HepG2 (cell line): Measurements from ENCODE around the gene CACNA1H. TPM values are rescaled to one million over a fixed set of nuclear protein-coding genes. Genes with fewer than 3 reads are reported as not detected.

ENCODE experiments used
- ATAC-seq: fragments of 200-7000 bp; cut with Tn5 transposase; 3 replicates; pipeline ENCODE4 v1.9.1; 2020; ENCODE audit warnings: mild to moderate bottlenecking, moderate library complexity
- BruUV-seq: library from RNA; stranded (reverse); fragments of 400-500 nt; replicated peaks from 2 replicates; lab custom pipeline; 2021; lab: Mats Ljungman, UMichigan
- CTCF ChIA-PET: fragments of 300-600 bp; formaldehyde crosslinking; extraction: SDS; loops from one replicate; lab custom pipeline; 2021; ENCODE audit warnings: low total read pairs, inconsistent platforms, low intra/inter-chr PET ratio; lab: Yijun Ruan, JAX
- POLR2A ChIA-PET: fragments of 350-600 bp; sonication (Branson Sonifier 250); formaldehyde crosslinking; loops from one replicate; lab custom pipeline; 2020; ENCODE audit warnings: antibody characterized with exemption, inconsistent platforms; lab: Yijun Ruan, JAX
- DNase-seq: peaks from one replicate; pipeline ENCODE4 v3.0.0-alpha.2; 2015; ENCODE audit warnings: low spot score
- FAIRE-seq: peaks from 3 replicates; lab custom pipeline; 2011; peaks lifted over from hg19 to GRCh38; lab: Jason Lieb, UNC
- H2AFZ ChIP-seq: one replicate; pipeline ENCODE4 v1.6.1; 2011; ENCODE audit warnings: low read length, inconsistent platforms
- H3K27ac ChIP-seq: fragments of 300-600 bp; 3 replicates; pipeline ENCODE4 v1.8.0; 2011; ENCODE audit warnings: mixed run types, mild to moderate bottlenecking, mixed read lengths, low read length, inconsistent platforms; ENCODE audit not compliant: insufficient read depth; ENCODE audit errors: extremely low read length
- H3K27me3 ChIP-seq, 2 experiments: fragments of 200-600 bp in 1 of 2; 2 replicates in 1 of 2; 3 replicates in 1 of 2; pipeline versions ENCODE4 v1.6.0 to v1.8.0; 2011; ENCODE audit warnings: low read length in 2 of 2, mild to moderate bottlenecking in 2 of 2, moderate library complexity in 2 of 2, inconsistent platforms in 1 of 2; ENCODE audit not compliant: insufficient read depth in 2 of 2, control insufficient read depth in 1 of 2
- H3K36me3 ChIP-seq, 2 experiments: fragments of 200-600 bp in 1 of 2; replicated peaks in 1 of 2; 2 replicates in 1 of 2; 3 replicates in 1 of 2; pipeline versions ENCODE4 v1.5.1 to v1.8.0; 2011; ENCODE audit warnings: low read length in 2 of 2, inconsistent platforms in 1 of 2; ENCODE audit not compliant: insufficient read depth in 2 of 2, control insufficient read depth in 1 of 2
- H3K4me1 ChIP-seq: 2 replicates; pipeline ENCODE4 v1.5.1; 2012; ENCODE audit warnings: low read length, inconsistent platforms; ENCODE audit not compliant: insufficient read depth
- H3K4me2 ChIP-seq: 2 replicates; pipeline ENCODE4 v1.6.0; 2011; ENCODE audit warnings: low read depth, low read length, inconsistent platforms
- H3K4me3 ChIP-seq, 3 experiments: fragments of 200-600 bp in 1 of 3; sonication (generic), shearing (Covaris generic) in 1 of 3; replicated peaks in 1 of 3; 2 replicates each; pipeline ENCODE4 v1.5.1; 2011 to 2016; ENCODE audit warnings: low read length in 3 of 3, inconsistent platforms in 2 of 3, low read depth in 2 of 3, mild to moderate bottlenecking in 2 of 3, control low read depth in 1 of 3, mixed read lengths in 1 of 3; ENCODE audit not compliant: insufficient read depth in 1 of 3
- H3K79me2 ChIP-seq: one replicate; pipeline ENCODE4 v1.6.1; 2011; ENCODE audit warnings: low read length, inconsistent platforms; ENCODE audit not compliant: insufficient read depth
- H3K9ac ChIP-seq: 2 replicates; pipeline ENCODE4 v1.6.0; 2011; ENCODE audit warnings: mild to moderate bottlenecking, low read depth, low read length, inconsistent platforms; ENCODE audit not compliant: insufficient read depth
- H3K9me3 ChIP-seq: 2 replicates; pipeline ENCODE4 v1.5.1; 2012; ENCODE audit warnings: mild to moderate bottlenecking, low read length
- H4K20me1 ChIP-seq: 2 replicates; pipeline ENCODE4 v1.6.0; 2011; ENCODE audit warnings: inconsistent platforms, mild to moderate bottlenecking, low read length, moderate library complexity; ENCODE audit not compliant: insufficient read depth
- DNMT3B ChIP-seq: conservative IDR thresholded peaks from 2 replicates; pipeline ENCODE4 v1.6.1; 2016; ENCODE audit warnings: missing biosample characterization, control low read depth
- GMEB1 ChIP-seq: sonication (generic); formaldehyde crosslinking; IDR thresholded peaks from 2 replicates; pipeline ENCODE4 v1.5.1; 2020; ENCODE audit warnings: missing genetic modification reagents, mild to moderate bottlenecking, borderline replicate concordance
- HNF4A ChIP-seq: sonication (generic); formaldehyde crosslinking; IDR thresholded peaks from 2 replicates; pipeline ENCODE4 v1.4.0; 2020; ENCODE audit warnings: missing genetic modification reagents
- IRX3 ChIP-seq: sonication (generic); formaldehyde crosslinking; IDR thresholded peaks from 2 replicates; pipeline ENCODE4 v1.8.1; 2023; ENCODE audit warnings: mild to moderate bottlenecking, low read depth, missing genetic modification reagents, borderline replicate concordance
- MTF1 ChIP-seq: sonication (generic); formaldehyde crosslinking; IDR thresholded peaks from 2 replicates; pipeline ENCODE4 v1.5.0; 2020; ENCODE audit warnings: missing genetic modification reagents
- NAIF1 ChIP-seq: sonication (generic); formaldehyde crosslinking; IDR thresholded peaks from 2 replicates; pipeline ENCODE4 v1.5.0; 2020; ENCODE audit warnings: mild to moderate bottlenecking, missing genetic modification reagents, borderline replicate concordance
- TBP ChIP-seq: sonication (generic); formaldehyde crosslinking; IDR thresholded peaks from 2 replicates; pipeline ENCODE4 v1.5.0; 2020; ENCODE audit warnings: missing genetic modification reagents
- ZBTB26 ChIP-seq: IDR thresholded peaks from 2 replicates; pipeline ENCODE4 v1.6.1; 2016; ENCODE audit warnings: missing compliant biosample characterization, missing genetic modification reagents, borderline replicate concordance
- ZNF24 ChIP-seq: fragments of 450-650 bp; IDR thresholded peaks from 2 replicates; pipeline ENCODE4 v1.6.1; 2017; ENCODE audit warnings: antibody characterized with exemption, mild to moderate bottlenecking
- ZNF891 ChIP-seq: sonication (generic); formaldehyde crosslinking; IDR thresholded peaks from 2 replicates; pipeline ENCODE4 v1.5.0; 2020; ENCODE audit warnings: mild to moderate bottlenecking, missing genetic modification reagents
- ZZZ3 ChIP-seq: sonication (generic); formaldehyde crosslinking; IDR thresholded peaks from 2 replicates; pipeline ENCODE4 v1.4.0; 2020; ENCODE audit warnings: missing genetic modification reagents, mild to moderate bottlenecking, borderline replicate concordance
- WGBS: methylation state at CpG from one replicate; pipeline ENCODE4 v1.1.6; 2017; ENCODE audit warnings: low lambda C conversion rate; 5-methylcytosine and 5-hydroxymethylcytosine counted together
- in situ Hi-C: cut with HindIII; loops from 2 replicates; pipeline ENCODE4 v1.10.0; 2017; ENCODE audit warnings: low pct_unique_long_range_greater_than_20kb; ENCODE audit not compliant: extremely low pct_ligation_motif_present
- intact Hi-C: fragments of 100-400 bp; cut with micrococcal nuclease; formaldehyde crosslinking; loops from one replicate; pipeline ENCODE4 v1.10.0; 2022; ENCODE audit not compliant: unreplicated experiment
- polyA plus RNA-seq, 8 experiments: library from polyadenylated mRNA; depleted of rRNA in 3 of 8; stranded (reverse) in 7 of 8; unstranded in 1 of 8; fragments of >200 nt; fragmentation: Illumina TruSeq in 4 of 8; extraction: Trizol in 4 of 8; gene quantifications; 2 replicates each; pipeline versions ENCODE4 v1.2.1 to v1.2.3, GENCODE V29; 2011 to 2016; ENCODE audit warnings: low read depth in 4 of 8, missing spikeins in 1 of 8, mixed read lengths in 1 of 8; ENCODE audit not compliant: insufficient read depth in 1 of 8
- total RNA-seq, 5 experiments: library from RNA; depleted of rRNA; stranded (reverse); fragments of >200 nt; fragmentation: Illumina TruSeq; extraction: Trizol; gene quantifications; 2 replicates each; pipeline ENCODE4 v1.2.3, GENCODE V29; 2016; ENCODE audit warnings: low read depth in 1 of 5
- TF ChIP-seq, protein P1 (sequence below): sonication (generic); formaldehyde crosslinking; IDR thresholded peaks from 2 replicates; pipeline ENCODE4 v1.4.0; 2020; ENCODE audit warnings: missing genetic modification reagents
- TF ChIP-seq, protein P2 (sequence below): sonication (generic); formaldehyde crosslinking; conservative IDR thresholded peaks from 2 replicates; pipeline ENCODE4 v1.8.0; 2022; ENCODE audit warnings: mild to moderate bottlenecking, moderate library complexity, missing genetic modification reagents

CACNA1H gene
- total and polyA plus RNA-seq, 2 of the 13 experiments (the other 11 are each of a cell fraction or from before 2014, with no cell fraction given) = 0.40 to 1.8 TPM

- TF ChIP-seq GMEB1 (CRISPR knock-in tag) = no peak
- no peak for TF ChIP-seq ZBTB26 (CRISPR knock-in tag)
- TF ChIP-seq, protein P1, sequence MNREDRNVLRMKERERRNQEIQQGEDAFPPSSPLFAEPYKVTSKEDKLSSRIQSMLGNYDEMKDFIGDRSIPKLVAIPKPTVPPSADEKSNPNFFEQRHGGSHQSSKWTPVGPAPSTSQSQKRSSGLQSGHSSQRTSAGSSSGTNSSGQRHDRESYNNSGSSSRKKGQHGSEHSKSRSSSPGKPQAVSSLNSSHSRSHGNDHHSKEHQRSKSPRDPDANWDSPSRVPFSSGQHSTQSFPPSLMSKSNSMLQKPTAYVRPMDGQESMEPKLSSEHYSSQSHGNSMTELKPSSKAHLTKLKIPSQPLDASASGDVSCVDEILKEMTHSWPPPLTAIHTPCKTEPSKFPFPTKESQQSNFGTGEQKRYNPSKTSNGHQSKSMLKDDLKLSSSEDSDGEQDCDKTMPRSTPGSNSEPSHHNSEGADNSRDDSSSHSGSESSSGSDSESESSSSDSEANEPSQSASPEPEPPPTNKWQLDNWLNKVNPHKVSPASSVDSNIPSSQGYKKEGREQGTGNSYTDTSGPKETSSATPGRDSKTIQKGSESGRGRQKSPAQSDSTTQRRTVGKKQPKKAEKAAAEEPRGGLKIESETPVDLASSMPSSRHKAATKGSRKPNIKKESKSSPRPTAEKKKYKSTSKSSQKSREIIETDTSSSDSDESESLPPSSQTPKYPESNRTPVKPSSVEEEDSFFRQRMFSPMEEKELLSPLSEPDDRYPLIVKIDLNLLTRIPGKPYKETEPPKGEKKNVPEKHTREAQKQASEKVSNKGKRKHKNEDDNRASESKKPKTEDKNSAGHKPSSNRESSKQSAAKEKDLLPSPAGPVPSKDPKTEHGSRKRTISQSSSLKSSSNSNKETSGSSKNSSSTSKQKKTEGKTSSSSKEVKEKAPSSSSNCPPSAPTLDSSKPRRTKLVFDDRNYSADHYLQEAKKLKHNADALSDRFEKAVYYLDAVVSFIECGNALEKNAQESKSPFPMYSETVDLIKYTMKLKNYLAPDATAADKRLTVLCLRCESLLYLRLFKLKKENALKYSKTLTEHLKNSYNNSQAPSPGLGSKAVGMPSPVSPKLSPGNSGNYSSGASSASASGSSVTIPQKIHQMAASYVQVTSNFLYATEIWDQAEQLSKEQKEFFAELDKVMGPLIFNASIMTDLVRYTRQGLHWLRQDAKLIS (CRISPR knock-in tag) = no peak
- TF ChIP-seq ZNF891 (CRISPR knock-in tag) = no peak
Observed at GRCh38 chr16:1135459-1135825, 17.5 kb upstream of the CACNA1H start (continued).

GRCh38 chr16:1137604-1138003 is 15.3 kb upstream of the CACNA1H start:
- ChIA-PET POLR2A (no interaction called here), CTCF (no interaction called here)
- ATAC-seq = peak; percentile 39; the same call in 2 of the 3 replicates
- Histone ChIP-seq H2AFZ (no peak overlapping the region), H4K20me1 (0 out of 2 replicates have a peak, but pooled peaks cover 6% of the 10 kb centered on the region), H3K36me3 (no peaks in the 10 kb centered on the region), H3K4me3 (no peak overlapping the region), H3K4me2 (no peak overlapping the region), H3K9ac (no peak overlapping the region), H3K27me3 (peaks cover 13 to 62% of the 10 kb centered on the region in 2 experiments), H3K27ac (no peak overlapping the region), H3K9me3 (no peaks in the 10 kb centered on the region), H3K79me2 (no peaks in the 10 kb centered on the region), H3K4me1 (no peaks in the 10 kb centered on the region)
- in situ Hi-C loops (no loop called here), intact Hi-C loops (no loop called here)
- DNase-seq = peak; percentile 81
- BruUV-seq = no TSS peak
- WGBS = 3% methylated on average over 8 of the region's 24 CpGs
- no peak for FAIRE-seq
- TF ChIP-seq HNF4A (CRISPR knock-in tag) = no peak
- TF ChIP-seq NAIF1 (CRISPR knock-in tag) = no peak
- no peak for TF ChIP-seq ZZZ3 (CRISPR knock-in tag)
- TF ChIP-seq, protein P2, sequence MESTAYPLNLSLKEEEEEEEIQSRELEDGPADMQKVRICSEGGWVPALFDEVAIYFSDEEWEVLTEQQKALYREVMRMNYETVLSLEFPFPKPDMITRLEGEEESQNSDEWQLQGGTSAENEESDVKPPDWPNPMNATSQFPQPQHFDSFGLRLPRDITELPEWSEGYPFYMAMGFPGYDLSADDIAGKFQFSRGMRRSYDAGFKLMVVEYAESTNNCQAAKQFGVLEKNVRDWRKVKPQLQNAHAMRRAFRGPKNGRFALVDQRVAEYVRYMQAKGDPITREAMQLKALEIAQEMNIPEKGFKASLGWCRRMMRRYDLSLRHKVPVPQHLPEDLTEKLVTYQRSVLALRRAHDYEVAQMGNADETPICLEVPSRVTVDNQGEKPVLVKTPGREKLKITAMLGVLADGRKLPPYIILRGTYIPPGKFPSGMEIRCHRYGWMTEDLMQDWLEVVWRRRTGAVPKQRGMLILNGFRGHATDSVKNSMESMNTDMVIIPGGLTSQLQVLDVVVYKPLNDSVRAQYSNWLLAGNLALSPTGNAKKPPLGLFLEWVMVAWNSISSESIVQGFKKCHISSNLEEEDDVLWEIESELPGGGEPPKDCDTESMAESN (CRISPR knock-in tag) = no peak
- TF ChIP-seq DNMT3B (CRISPR knock-in tag) = peak; percentile 79; the same call in 1 of the 2 replicates
- TF ChIP-seq ZNF24 = no peak
- TF ChIP-seq MTF1 (CRISPR knock-in tag) = no peak
- no peak for TF ChIP-seq IRX3 (CRISPR knock-in tag)
- no peak for TF ChIP-seq TBP (CRISPR knock-in tag)
